B cell (primary cell): ENCODE data around the gene GLRX2. TPM values are rescaled to one million over a fixed set of nuclear protein-coding genes. Genes with fewer than 3 reads are reported as not detected.

Experiments used
- ATAC-seq: fragments of 200-7000 bp; cut with Tn5 transposase; one replicate; pipeline ENCODE4 v1.10.0; 2021; ENCODE audit warnings: low read depth, mild to moderate bottlenecking, moderate number of reproducible peaks, moderate library complexity
- CTCF ChIA-PET: fragments of 350-600 bp; sonication (Branson Sonifier 250); formaldehyde crosslinking; loops from one replicate; lab custom pipeline; 2021; ENCODE audit warnings: antibody characterized with exemption, inconsistent platforms; lab: Charles Lee
- POLR2A ChIA-PET: fragments of 350-600 bp; sonication (Branson Sonifier 250); formaldehyde crosslinking; loops from one replicate; lab custom pipeline; 2021; ENCODE audit warnings: antibody characterized with exemption; lab: Charles Lee
- DNase-seq: peaks from one replicate; pipeline ENCODE4 v3.0.0; 2013
- H2AFZ ChIP-seq: 2 replicates; pipeline ENCODE4 v1.6.1; 2012; ENCODE audit warnings: mild to moderate bottlenecking, low read depth, low read length; ENCODE audit not compliant: insufficient read depth, poor library complexity, severe bottlenecking
- H3K27ac ChIP-seq, 2 donors: 1 replicate in 1 of 2; 2 replicates in 1 of 2; pipeline ENCODE4 v1.5.1; 2012 to 2013; ENCODE audit warnings: low read length in 2 of 2, mild to moderate bottlenecking in 2 of 2, moderate library complexity in 1 of 2
- H3K27me3 ChIP-seq, 4 experiments: fragments of 200-600 bp in 1 of 4; sonication (generic) in 1 of 4; replicated peaks in 1 of 4; 1 replicate in 2 of 4; 2 replicates in 2 of 4; pipeline versions ENCODE4 v1.6.1 to v1.7.0; 2013 to 2016; ENCODE audit warnings: low read length in 3 of 4, mild to moderate bottlenecking in 2 of 4, mixed read lengths in 1 of 4, moderate library complexity in 1 of 4; ENCODE audit not compliant: insufficient read depth in 4 of 4, control insufficient read depth in 3 of 4; ENCODE audit errors: control extremely low read depth in 1 of 4
- H3K36me3 ChIP-seq, 2 experiments: replicated peaks in 1 of 2; 1 replicate in 1 of 2; 2 replicates in 1 of 2; pipeline versions ENCODE4 v1.6.1 to v1.7.1; 2013; ENCODE audit warnings: low read length in 1 of 2; ENCODE audit not compliant: insufficient read depth in 2 of 2, control insufficient read depth in 1 of 2; ENCODE audit errors: control extremely low read depth in 1 of 2, extremely low read depth in 1 of 2
- H3K4me1 ChIP-seq, 2 donors: fragments of 200-600 bp in 1 of 2; sonication (generic) in 1 of 2; 1 replicate in 1 of 2; 2 replicates in 1 of 2; pipeline versions ENCODE4 v1.5.1 to v1.6.1; 2013 to 2017; ENCODE audit warnings: low read length in 2 of 2; ENCODE audit not compliant: control insufficient read depth in 2 of 2, insufficient read depth in 2 of 2
- H3K4me2 ChIP-seq: replicated peaks from 2 replicates; pipeline ENCODE3; 2012; ENCODE audit warnings: mild to moderate bottlenecking, low read depth, low read length; ENCODE audit not compliant: poor library complexity, severe bottlenecking
- H3K4me3 ChIP-seq, 5 experiments: fragments of 200-600 bp in 1 of 5; sonication (generic) in 1 of 5; 1 replicate in 3 of 5; 2 replicates in 2 of 5; pipeline versions ENCODE4 v1.5.1 to v1.7.0; 2011 to 2016; ENCODE audit warnings: low read length in 4 of 5, mild to moderate bottlenecking in 4 of 5, low read depth in 2 of 5, control low read depth in 1 of 5, moderate library complexity in 1 of 5; ENCODE audit not compliant: insufficient read depth in 1 of 5; ENCODE audit errors: control extremely low read depth in 1 of 5, extremely low read depth in 1 of 5
- H3K79me2 ChIP-seq: fragments of 200-600 bp; sonication (generic); one replicate; pipeline ENCODE4 v1.6.0; 2016; ENCODE audit warnings: low read length; ENCODE audit not compliant: control insufficient read depth, insufficient read depth
- H3K9ac ChIP-seq: fragments of 200-600 bp; sonication (generic); 2 replicates; pipeline ENCODE4 v1.6.1; 2017; ENCODE audit warnings: mild to moderate bottlenecking, low read length, moderate library complexity
- H3K9me3 ChIP-seq, 3 donors: one replicate each; pipeline versions ENCODE4 v1.6.1 to v1.7.1; 2013; ENCODE audit warnings: low read length in 2 of 3; ENCODE audit not compliant: control insufficient read depth in 2 of 3, insufficient read depth in 1 of 3; ENCODE audit errors: control extremely low read depth in 1 of 3
- H4K20me1 ChIP-seq: 2 replicates; pipeline ENCODE4 v1.6.0; 2012; ENCODE audit warnings: mild to moderate bottlenecking, low read length; ENCODE audit not compliant: insufficient read depth, control insufficient read depth, poor library complexity, severe bottlenecking
- H3K27ac Mint-ChIP-seq: one replicate; pipeline ENCODE4 v1.8.0; 2021; ENCODE audit warnings: mixed read lengths
- H3K27me3 Mint-ChIP-seq: one replicate; pipeline ENCODE4 v1.8.0; 2021; ENCODE audit warnings: mixed read lengths
- H3K4me1 Mint-ChIP-seq: one replicate; pipeline ENCODE4 v1.8.0; 2021; ENCODE audit warnings: mixed read lengths
- H3K4me3 Mint-ChIP-seq: one replicate; pipeline ENCODE4 v1.8.0; 2021; ENCODE audit warnings: mixed read lengths
- H3K9me3 Mint-ChIP-seq: one replicate; pipeline ENCODE4 v1.8.0; 2022; ENCODE audit warnings: mixed read lengths; ENCODE audit not compliant: insufficient read depth
- CTCF ChIP-seq: fragments of 200-600 bp; IDR thresholded peaks from one replicate; pipeline ENCODE4 v1.8.0; 2022; ENCODE audit warnings: antibody characterized with exemption, mild to moderate bottlenecking
- EZH2 ChIP-seq: IDR thresholded peaks from 2 replicates; pipeline ENCODE4 v1.6.1; 2012; ENCODE audit warnings: borderline replicate concordance, low read depth, mild to moderate bottlenecking, moderate library complexity, low read length; ENCODE audit not compliant: insufficient read depth, poor library complexity, severe bottlenecking
- WGBS: methylation state at CpG from one replicate; pipeline ENCODE4 v1.1.5; 2013; ENCODE audit warnings: missing lambda C conversion rate; ENCODE audit not compliant: insufficient coverage; 5-methylcytosine and 5-hydroxymethylcytosine counted together
- intact Hi-C: fragments of 100-400 bp; cut with micrococcal nuclease; formaldehyde crosslinking; loops from one replicate; pipeline ENCODE4 v1.10.0; 2022
- polyA plus RNA-seq: library from polyadenylated mRNA; depleted of rRNA; stranded (reverse); fragments of >200 nt; gene quantifications from 2 replicates; pipeline ENCODE4 v1.2.3, GENCODE V29; 2012
- total RNA-seq, 2 donors: library from RNA; stranded (reverse); fragments of 120-200 nt in 1 of 2; gene quantifications; 1 replicate in 1 of 2; 2 replicates in 1 of 2; pipeline versions ENCODE4 v1.2.3 to v1.2.4, GENCODE V29; 2013 to 2022

Gene GLRX2
- total and polyA plus RNA-seq, 2 donors (not counting 1 experiment from before 2014, with no cell fraction given), result 2.7 to 12.9 TPM

DNA sequence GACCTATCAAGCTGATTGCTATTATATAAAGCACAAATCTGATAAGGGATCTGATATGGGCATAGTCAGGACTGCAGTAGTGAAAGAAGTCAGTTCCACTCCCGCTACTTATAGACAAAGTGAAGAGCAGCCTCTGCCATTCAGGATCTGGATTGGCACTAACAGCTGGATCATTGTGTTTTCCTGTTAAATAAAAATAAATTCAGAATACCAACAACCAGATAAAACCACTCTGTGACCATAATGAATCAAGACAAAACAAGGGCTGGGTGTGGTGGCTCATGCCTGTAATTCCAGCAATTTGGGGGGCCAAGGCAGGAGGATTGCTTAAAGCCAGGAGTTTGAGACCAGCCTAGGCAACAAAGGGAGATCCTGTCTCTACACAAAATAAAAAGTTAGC is 5.0 kb upstream of the GLRX2 start:
- Histone ChIP-seq H3K27ac (no peak overlapping the region), H2AFZ (no peak overlapping the region), H3K4me2 (no peak overlapping the region), H3K9me3 (no peaks in the 10 kb centered on the region), H3K4me1 (peaks cover 0 to 4% of the 10 kb centered on the region in 2 donors), H3K4me3 (no peak overlapping the region), H3K79me2 (no peaks in the 10 kb centered on the region), H3K27me3 (no peaks in the 10 kb centered on the region), H4K20me1 (no peaks in the 10 kb centered on the region), H3K36me3 (no peaks in the 10 kb centered on the region), H3K9ac (no peak overlapping the region)
- ATAC-seq (no peak), DNase-seq (no peak)
- CTCF ChIA-PET, result no interaction called here
- H3K4me3 Mint-ChIP-seq, result no peak overlapping the region
- no peaks in the 10 kb centered on the region for H3K9me3 Mint-ChIP-seq
- WGBS, result no CpG with 5 or more reads among the region's 1 CpG
- intact Hi-C loops, result no loop called here
- POLR2A ChIA-PET, result interaction anchor here (0.7 kb wide), 1 partner anchor 472 kb away, joined by 4 read pairs; no protein-coding TSS in a partner anchor
- TF ChIP-seq CTCF, result no peak
- TF ChIP-seq EZH2, result no peak
- no peaks in the 10 kb centered on the region for H3K27me3 Mint-ChIP-seq
- no peak overlapping the region for H3K27ac Mint-ChIP-seq
- H3K4me1 Mint-ChIP-seq, result peaks cover 7% of the 10 kb centered on the region

DNA sequence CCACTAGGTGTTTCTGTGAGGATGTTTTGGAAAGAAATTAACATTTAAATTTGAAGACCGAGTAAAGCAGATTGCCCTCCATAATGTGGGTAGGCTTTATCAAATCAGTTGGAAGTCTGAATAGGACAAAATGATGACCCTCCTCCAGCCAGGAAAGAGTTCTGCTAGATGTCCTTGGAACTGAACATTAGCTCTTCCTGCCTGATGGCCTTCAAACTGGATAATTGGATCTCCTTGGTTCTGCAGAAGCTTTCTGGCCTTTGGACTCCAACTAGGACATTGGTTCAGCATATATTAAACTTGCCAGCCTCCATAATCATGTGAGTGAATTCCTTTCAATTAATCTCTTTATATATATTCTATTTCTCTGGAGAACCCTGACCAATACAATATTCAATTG is 4.4 kb upstream of the GLRX2 start:
- H3K27ac ChIP-seq, result no peak overlapping the region
- no peak overlapping the region for H3K4me2 ChIP-seq
- ChIA-PET CTCF (no interaction called here), POLR2A (interaction anchor here (0.7 kb wide), 1 partner anchor 472 kb away, joined by 4 read pairs; no protein-coding TSS in a partner anchor)
- no peak for TF ChIP-seq EZH2
- no peak for TF ChIP-seq CTCF
- H3K4me1 ChIP-seq, result peaks cover 0 to 4% of the 10 kb centered on the region in 2 donors
- H3K4me3 ChIP-seq, result no peak overlapping the region
- DNase-seq (no peak), ATAC-seq (no peak)
- H4K20me1 ChIP-seq, result no peaks in the 10 kb centered on the region
- no peaks in the 10 kb centered on the region for H3K27me3 ChIP-seq
- no peaks in the 10 kb centered on the region for H3K9me3 ChIP-seq
- H3K36me3 ChIP-seq, result no peaks in the 10 kb centered on the region
- Mint-ChIP-seq H3K9me3 (no peaks in the 10 kb centered on the region), H3K27me3 (no peaks in the 10 kb centered on the region), H3K4me1 (peaks cover 9% of the 10 kb centered on the region), H3K4me3 (no peak overlapping the region), H3K27ac (no peak overlapping the region)
- peaks cover under 1% of the 10 kb centered on the region for H3K79me2 ChIP-seq
- no peak overlapping the region for H3K9ac ChIP-seq
- intact Hi-C loops, result no loop called here
- no peak overlapping the region for H2AFZ ChIP-seq
- WGBS, result 100% methylated on average over 1 of the region's 1 CpG
